Fibroblast of mammary gland (primary cell): ENCODE data around the gene CAPN3.
"Not testable (repeated sequence)": the region's sequence is repeated elsewhere in the genome, so short reads cannot be mapped to it uniquely, and the experiment has no call there.

Source experiments
- DNase-seq: peaks from one replicate; pipeline ENCODE4 v3.0.0-alpha.2; 2010; ENCODE audit warnings: low read depth
- H3K4me3 ChIP-seq: 2 replicates; pipeline ENCODE4 v1.5.1; 2011; ENCODE audit warnings: low read depth, mild to moderate bottlenecking, low read length, moderate library complexity; ENCODE audit not compliant: control insufficient read depth
- CTCF ChIP-seq: conservative IDR thresholded peaks from 2 replicates; pipeline ENCODE4 v1.5.1; 2011; ENCODE audit warnings: low read depth, low read length, inconsistent platforms; ENCODE audit not compliant: control insufficient read depth, insufficient read depth

Gene CAPN3

GRCh38 chr15:42359249-42359648 is at the start of gene CAPN3:
TSS of gene CAPN3 (plus strand) at chr15:42359501. CDS start at chr15:42359806, 305 bp downstream.
- no peak for TF ChIP-seq CTCF
- no peak within 1 kb of the TSS for H3K4me3 ChIP-seq
- no peak for DNase-seq

DNA sequence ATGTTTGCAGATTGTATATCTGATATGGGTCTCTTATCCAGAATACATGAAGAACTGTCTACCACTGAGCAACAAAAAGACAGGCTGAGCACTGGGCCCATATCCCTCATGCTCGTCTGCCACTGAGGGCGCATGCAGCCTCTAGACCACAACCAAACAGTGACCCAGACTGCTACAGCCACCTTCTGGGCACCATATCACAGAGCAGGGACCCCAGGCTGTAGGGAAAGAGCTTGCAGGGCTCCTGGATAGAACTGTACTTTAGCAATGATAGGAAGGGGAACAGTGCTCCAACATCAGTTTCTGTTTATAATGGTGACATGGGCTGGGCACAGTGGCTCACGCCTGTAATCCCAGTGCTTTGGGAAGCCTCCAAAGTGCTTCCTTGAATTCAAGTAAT is 45.8 kb upstream of the CAPN3 start:
- no peak for DNase-seq
- no peak for TF ChIP-seq CTCF
- H3K4me3 ChIP-seq = no peak overlapping the region

GRCh38 chr15:42314818-42315217 is 44.5 kb upstream of the CAPN3 start:
- no peak for DNase-seq
- TF ChIP-seq CTCF = no peak
- no peak overlapping the region for H3K4me3 ChIP-seq

GRCh38 chr15:42315521-42315920 is 43.8 kb upstream of the CAPN3 start:
- TF ChIP-seq CTCF = no peak
- H3K4me3 ChIP-seq = no peak overlapping the region
- DNase-seq = peak; percentile 4

- H3K4me3 ChIP-seq, DNase-seq: not testable (repeated sequence)
Observed at GRCh38 chr15:42316282-42316805, 43.0 kb upstream of the CAPN3 start.

DNA sequence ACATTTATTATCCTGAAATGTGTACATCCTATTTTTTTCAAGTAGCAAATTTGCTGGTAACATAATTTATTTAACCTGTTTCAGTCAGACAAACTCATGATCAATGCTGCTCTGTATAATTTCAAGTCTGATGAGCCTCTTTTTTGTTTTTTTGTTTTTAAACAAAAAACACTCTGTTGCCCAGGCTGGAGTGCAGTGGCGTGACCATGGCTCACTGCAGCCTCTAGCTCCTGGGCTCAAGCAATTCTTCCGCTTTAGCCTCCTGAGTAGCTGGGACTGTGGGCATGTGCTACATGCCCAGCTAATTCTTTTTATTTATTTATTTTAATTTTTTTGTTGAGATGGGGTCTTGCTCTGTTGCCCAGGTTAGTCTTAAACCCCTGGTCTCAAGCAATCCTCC is 40.1 kb upstream of the CAPN3 start:
- no peak for DNase-seq
- H3K4me3 ChIP-seq = no peak overlapping the region
- TF ChIP-seq CTCF = no peak

GRCh38 chr15:42324308-42324707 is 35.0 kb upstream of the CAPN3 start:
- no peak for TF ChIP-seq CTCF
- peak; percentile 38 for DNase-seq

More at GRCh38 chr15:42324308-42324707, 35.0 kb upstream of the CAPN3 start:
- no peak overlapping the region for H3K4me3 ChIP-seq
